ENCODE measurements around the gene TGIF2.

TGIF2 gene

GRCh38 chr20:36532822-36533221, 40.6 kb upstream of the TGIF2 start:
- Histone ChIP-seq H3K36me3 (ENCODE audit: control insufficient read depth in 1 of 2, insufficient read depth in 2 of 2, low read depth in 1 of 2, low read length in 2 of 2) (peaks cover 35 to 37% of the 10 kb centered on the region in 2 experiments), H3K18ac (ENCODE audit: low read depth in 1 of 2, low read length in 2 of 2) (no peak overlapping the region), H3K27ac (ENCODE audit: low read length, poor library complexity, severe bottlenecking) (no peak overlapping the region), H2BK5ac (ENCODE audit: low read depth, low read length, poor library complexity, severe bottlenecking) (no peak overlapping the region), H3K9ac (ENCODE audit: low read length) (no peak overlapping the region), H3K4ac (ENCODE audit: low read depth in 1 of 2, low read length in 2 of 2) (no peak overlapping the region), H3K4me1 (ENCODE audit: control insufficient read depth, insufficient read depth, low read depth, low read length) (peaks cover 4% of the 10 kb centered on the region), H2BK15ac (ENCODE audit: low read depth, poor library complexity, severe bottlenecking) (no peak overlapping the region), H4K91ac (ENCODE audit: low read length) (no peak overlapping the region), H2BK120ac (ENCODE audit: low read depth, low read length) (no peak overlapping the region), H3K9me3 (ENCODE audit: control insufficient read depth, low read length) (no peaks in the 10 kb centered on the region), H4K8ac (ENCODE audit: low read length) (no peak overlapping the region), H2AFZ (ENCODE audit: low read depth, low read length) (no peak overlapping the region), H3K79me1 (replicated peaks; ENCODE audit: low read length, poor library complexity, severe bottlenecking) (peaks cover 10% of the 10 kb centered on the region), H3K4me2 (ENCODE audit: low read length, poor library complexity, severe bottlenecking) (no peak overlapping the region), H3K23ac (ENCODE audit: low read length in 2 of 2) (no peak overlapping the region), H3K4me3 (ENCODE audit: insufficient read depth in 1 of 2, low read depth in 1 of 2, low read length in 2 of 2) (no peak overlapping the region), H3K27me3 (ENCODE audit: control insufficient read depth in 1 of 2, insufficient read depth in 1 of 2, low read length in 2 of 2) (no peaks in the 10 kb centered on the region), H2BK12ac (ENCODE audit: low read length in 2 of 2) (no peak overlapping the region), H3K14ac (ENCODE audit: low read length in 2 of 2) (no peak overlapping the region), H2AK5ac (ENCODE audit: low read length, severe bottlenecking) (no peak overlapping the region)
- WGBS = 100% methylated on average over 3 of the region's 3 CpGs
- no peak for DNase-seq

GRCh38 chr20:36538026-36538722, 35.2 kb upstream of the TGIF2 start:
- WGBS = 97% methylated on average over 11 of the region's 11 CpGs
- Histone ChIP-seq H2BK120ac (ENCODE audit: low read depth, low read length) (no peak overlapping the region), H3K23ac (ENCODE audit: low read length in 2 of 2) (no peak overlapping the region), H3K18ac (ENCODE audit: low read depth in 1 of 2, low read length in 2 of 2) (no peak overlapping the region), H2AK5ac (ENCODE audit: low read length, severe bottlenecking) (no peak overlapping the region), H3K9ac (ENCODE audit: low read length) (no peak overlapping the region), H3K4ac (ENCODE audit: low read depth in 1 of 2, low read length in 2 of 2) (no peak overlapping the region), H2AFZ (ENCODE audit: low read depth, low read length) (no peak overlapping the region), H2BK5ac (ENCODE audit: low read depth, low read length, poor library complexity, severe bottlenecking) (no peak overlapping the region), H3K36me3 (ENCODE audit: control insufficient read depth in 1 of 2, insufficient read depth in 2 of 2, low read depth in 1 of 2, low read length in 2 of 2) (peaks cover 0 to 6% of the 10 kb centered on the region in 2 experiments), H2BK15ac (ENCODE audit: low read depth, poor library complexity, severe bottlenecking) (no peak overlapping the region), H3K79me1 (replicated peaks; ENCODE audit: low read length, poor library complexity, severe bottlenecking) (peaks cover 6% of the 10 kb centered on the region), H3K9me3 (ENCODE audit: control insufficient read depth, low read length) (no peaks in the 10 kb centered on the region), H3K14ac (ENCODE audit: low read length in 2 of 2) (no peak overlapping the region), H3K4me2 (ENCODE audit: low read length, poor library complexity, severe bottlenecking) (no peak overlapping the region), H3K27ac (ENCODE audit: low read length, poor library complexity, severe bottlenecking) (no peak overlapping the region), H3K4me3 (ENCODE audit: insufficient read depth in 1 of 2, low read depth in 1 of 2, low read length in 2 of 2) (no peak overlapping the region), H4K91ac (ENCODE audit: low read length) (no peak overlapping the region), H2BK12ac (ENCODE audit: low read length in 2 of 2) (no peak overlapping the region), H3K27me3 (ENCODE audit: control insufficient read depth in 1 of 2, insufficient read depth in 1 of 2, low read length in 2 of 2) (no peaks in the 10 kb centered on the region), H4K8ac (ENCODE audit: low read length) (no peak overlapping the region), H3K4me1 (ENCODE audit: control insufficient read depth, insufficient read depth, low read depth, low read length) (peaks cover 22% of the 10 kb centered on the region)
- no peak for DNase-seq

- DNase-seq = no peak
- Histone ChIP-seq H3K27me3 (ENCODE audit: control insufficient read depth in 1 of 2, insufficient read depth in 1 of 2, low read length in 2 of 2) (no peaks in the 10 kb centered on the region), H3K14ac (ENCODE audit: low read length in 2 of 2) (peak overlapping the region in 1 of 2 experiments; percentile 64), H2BK120ac (ENCODE audit: low read depth, low read length) (peak overlapping the region; percentile 82), H3K23ac (ENCODE audit: low read length in 2 of 2) (peak overlapping the region in 1 of 2 experiments; percentile 41), H4K91ac (ENCODE audit: low read length) (peak overlapping the region; percentile 96), H3K18ac (ENCODE audit: low read depth in 1 of 2, low read length in 2 of 2) (peak overlapping the region; percentile 92 to 98), H3K27ac (ENCODE audit: low read length, poor library complexity, severe bottlenecking) (peak overlapping the region; percentile 44), H3K4me2 (ENCODE audit: low read length, poor library complexity, severe bottlenecking) (peak overlapping the region; percentile 64), H3K4ac (ENCODE audit: low read depth in 1 of 2, low read length in 2 of 2) (peak overlapping the region; percentile 60 to 85), H4K8ac (ENCODE audit: low read length) (peak overlapping the region; percentile 92), H2AFZ (ENCODE audit: low read depth, low read length) (peak overlapping the region; percentile 62), H3K79me1 (replicated peaks; ENCODE audit: low read length, poor library complexity, severe bottlenecking) (peaks cover 6% of the 10 kb centered on the region), H3K9me3 (ENCODE audit: control insufficient read depth, low read length) (no peaks in the 10 kb centered on the region), H3K9ac (ENCODE audit: low read length) (peak overlapping the region; percentile 98), H3K36me3 (ENCODE audit: control insufficient read depth in 1 of 2, insufficient read depth in 2 of 2, low read depth in 1 of 2, low read length in 2 of 2) (peaks cover 7 to 21% of the 10 kb centered on the region in 2 experiments), H3K4me1 (ENCODE audit: control insufficient read depth, insufficient read depth, low read depth, low read length) (peaks cover 41% of the 10 kb centered on the region), H2BK15ac (ENCODE audit: low read depth, poor library complexity, severe bottlenecking) (peak overlapping the region; percentile 95), H3K4me3 (ENCODE audit: insufficient read depth in 1 of 2, low read depth in 1 of 2, low read length in 2 of 2) (peak overlapping the region; percentile 50 to 53), H2AK5ac (ENCODE audit: low read length, severe bottlenecking) (peak overlapping the region; percentile 63), H2BK12ac (ENCODE audit: low read length in 2 of 2) (peak overlapping the region; percentile 45 to 72), H2BK5ac (ENCODE audit: low read depth, low read length, poor library complexity, severe bottlenecking) (peak overlapping the region; percentile 89)
- WGBS = 39% methylated on average over 41 of the region's 41 CpGs
These were observed 32.7 kb upstream of the TGIF2 start for GRCh38 chr20:36540551-36541211.

- Histone ChIP-seq H3K18ac (ENCODE audit: low read depth in 1 of 2, low read length in 2 of 2) (peak within 1 kb of the TSS; percentile 98 to 99), H4K8ac (ENCODE audit: low read length) (peak within 1 kb of the TSS; percentile 94), H3K9me3 (ENCODE audit: control insufficient read depth, low read length) (no peaks in the 10 kb centered on the region), H3K4ac (ENCODE audit: low read depth in 1 of 2, low read length in 2 of 2) (peak within 1 kb of the TSS; percentile 95 to 96), H2BK120ac (ENCODE audit: low read depth, low read length) (peak within 1 kb of the TSS; percentile 93), H2BK15ac (ENCODE audit: low read depth, poor library complexity, severe bottlenecking) (peak within 1 kb of the TSS; percentile 95), H3K4me2 (ENCODE audit: low read length, poor library complexity, severe bottlenecking) (peak within 1 kb of the TSS; percentile 64), H3K9ac (ENCODE audit: low read length) (peak within 1 kb of the TSS; percentile 98), H2BK12ac (ENCODE audit: low read length in 2 of 2) (peak within 1 kb of the TSS; percentile 72 to 93), H3K27me3 (ENCODE audit: control insufficient read depth in 1 of 2, insufficient read depth in 1 of 2, low read length in 2 of 2) (no peaks in the 10 kb centered on the region), H3K4me1 (ENCODE audit: control insufficient read depth, insufficient read depth, low read depth, low read length) (peaks cover 44% of the 10 kb centered on the region), H3K4me3 (ENCODE audit: insufficient read depth in 1 of 2, low read depth in 1 of 2, low read length in 2 of 2) (peak within 1 kb of the TSS; percentile 82 to 96), H3K14ac (ENCODE audit: low read length in 2 of 2) (peak within 1 kb of the TSS in 1 of 2 experiments; percentile 96), H3K23ac (ENCODE audit: low read length in 2 of 2) (peak within 1 kb of the TSS in 1 of 2 experiments; percentile 53), H3K36me3 (ENCODE audit: control insufficient read depth in 1 of 2, insufficient read depth in 2 of 2, low read depth in 1 of 2, low read length in 2 of 2) (peaks cover 13 to 27% of the 10 kb centered on the region in 2 experiments), H3K27ac (ENCODE audit: low read length, poor library complexity, severe bottlenecking) (peak within 1 kb of the TSS; percentile 90), H3K79me1 (replicated peaks; ENCODE audit: low read length, poor library complexity, severe bottlenecking) (peaks cover 8% of the 10 kb centered on the region), H4K91ac (ENCODE audit: low read length) (peak within 1 kb of the TSS; percentile 97), H2BK5ac (ENCODE audit: low read depth, low read length, poor library complexity, severe bottlenecking) (peak within 1 kb of the TSS; percentile 94), H2AFZ (ENCODE audit: low read depth, low read length) (peak within 1 kb of the TSS; percentile 75), H2AK5ac (ENCODE audit: low read length, severe bottlenecking) (peak within 1 kb of the TSS; percentile 76)
- peak; percentile 82 for DNase-seq
- WGBS = 1% methylated on average over 40 of the region's 41 CpGs
These were observed 32.1 kb upstream of the TGIF2 start, which contains the start of gene MYL9 for GRCh38 chr20:36541227-36541767. Gene MYL9, plus strand, starts transcription at chr20:36541519. Its CDS starts 3,366 bp downstream, at chr20:36544885.

All from mesenchymal stem cell (in vitro differentiated cells and primary cell).